Activated B cell treated with CpG ODN at 0.5 μM for 24 hours (primary cell): ENCODE data around the gene C16orf74. TPM values are rescaled to one million over a fixed set of nuclear protein-coding genes. Genes with fewer than 3 reads are reported as not detected.

Source experiments
- ATAC-seq: fragments of 200-7000 bp; cut with Tn5 transposase; one replicate; pipeline ENCODE4 v1.10.0; 2021; ENCODE audit warnings: low read depth, mild to moderate bottlenecking, moderate library complexity
- CTCF ChIA-PET: fragments of 350-600 bp; sonication (Branson Sonifier 250); formaldehyde crosslinking; loops from one replicate; lab custom pipeline; 2021; ENCODE audit warnings: antibody characterized with exemption; lab: Charles Lee
- POLR2A ChIA-PET: fragments of 350-600 bp; sonication (Branson Sonifier 250); formaldehyde crosslinking; loops from one replicate; lab custom pipeline; 2021; ENCODE audit warnings: antibody characterized with exemption; lab: Charles Lee
- DNase-seq: peaks from one replicate; pipeline ENCODE4 v3.0.0; 2022
- H3K27ac Mint-ChIP-seq: one replicate; pipeline ENCODE4 v1.8.0; 2020; ENCODE audit warnings: mixed read lengths
- H3K27me3 Mint-ChIP-seq: one replicate; pipeline ENCODE4 v1.8.0; 2021; ENCODE audit warnings: mixed read lengths
- H3K36me3 Mint-ChIP-seq: one replicate; pipeline ENCODE4 v1.8.0; 2021; ENCODE audit warnings: low read depth, mixed read lengths
- H3K4me1 Mint-ChIP-seq: one replicate; pipeline ENCODE4 v1.8.0; 2021; ENCODE audit warnings: mixed read lengths
- H3K4me3 Mint-ChIP-seq: one replicate; pipeline ENCODE4 v1.8.0; 2020; ENCODE audit warnings: mild to moderate bottlenecking, mixed read lengths
- H3K9me3 Mint-ChIP-seq: one replicate; pipeline ENCODE4 v1.8.0; 2020; ENCODE audit warnings: mixed read lengths
- intact Hi-C: fragments of 100-400 bp; cut with micrococcal nuclease; formaldehyde crosslinking; loops from one replicate; pipeline ENCODE4 v1.15.1; 2024
- total RNA-seq: library from RNA; stranded (reverse); gene quantifications from 2 replicates; pipeline ENCODE4 v1.2.3, GENCODE V29; 2022
- TF ChIP-seq, protein P1 (sequence below): fragments of 200-600 bp; IDR thresholded peaks from one replicate; pipeline ENCODE4 v1.8.0; 2022; ENCODE audit warnings: antibody characterized with exemption, mild to moderate bottlenecking

Gene C16orf74
- total RNA-seq, 1 donor from 2014 or later: 18.3 TPM

DNA sequence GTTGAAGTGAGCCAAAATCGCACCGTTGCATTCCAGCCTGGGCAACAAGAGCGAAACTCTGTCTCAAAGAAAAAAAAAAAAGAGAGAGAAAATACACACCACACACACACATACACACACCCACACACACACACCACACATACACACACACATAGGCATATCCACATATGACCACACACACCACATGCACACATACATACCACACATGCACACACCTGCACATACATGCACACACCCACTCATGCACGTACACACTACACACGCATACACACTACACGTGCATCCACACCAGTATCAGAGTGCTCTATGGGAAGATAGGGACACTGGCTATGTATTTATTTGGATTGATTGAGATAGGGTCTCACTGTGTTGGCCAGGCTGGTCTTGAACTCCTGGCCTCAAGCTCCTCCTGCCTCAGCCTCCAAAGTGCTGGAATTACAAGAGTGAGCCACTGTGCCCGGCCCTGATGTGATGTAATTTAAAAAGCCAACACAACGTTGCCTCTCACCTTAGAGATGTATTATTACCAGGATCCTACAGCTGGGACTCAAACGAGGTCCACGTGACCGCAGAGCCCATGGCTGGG is 44.4 kb downstream of the C16orf74 start:
- CTCF ChIA-PET: no interaction called here

DNA sequence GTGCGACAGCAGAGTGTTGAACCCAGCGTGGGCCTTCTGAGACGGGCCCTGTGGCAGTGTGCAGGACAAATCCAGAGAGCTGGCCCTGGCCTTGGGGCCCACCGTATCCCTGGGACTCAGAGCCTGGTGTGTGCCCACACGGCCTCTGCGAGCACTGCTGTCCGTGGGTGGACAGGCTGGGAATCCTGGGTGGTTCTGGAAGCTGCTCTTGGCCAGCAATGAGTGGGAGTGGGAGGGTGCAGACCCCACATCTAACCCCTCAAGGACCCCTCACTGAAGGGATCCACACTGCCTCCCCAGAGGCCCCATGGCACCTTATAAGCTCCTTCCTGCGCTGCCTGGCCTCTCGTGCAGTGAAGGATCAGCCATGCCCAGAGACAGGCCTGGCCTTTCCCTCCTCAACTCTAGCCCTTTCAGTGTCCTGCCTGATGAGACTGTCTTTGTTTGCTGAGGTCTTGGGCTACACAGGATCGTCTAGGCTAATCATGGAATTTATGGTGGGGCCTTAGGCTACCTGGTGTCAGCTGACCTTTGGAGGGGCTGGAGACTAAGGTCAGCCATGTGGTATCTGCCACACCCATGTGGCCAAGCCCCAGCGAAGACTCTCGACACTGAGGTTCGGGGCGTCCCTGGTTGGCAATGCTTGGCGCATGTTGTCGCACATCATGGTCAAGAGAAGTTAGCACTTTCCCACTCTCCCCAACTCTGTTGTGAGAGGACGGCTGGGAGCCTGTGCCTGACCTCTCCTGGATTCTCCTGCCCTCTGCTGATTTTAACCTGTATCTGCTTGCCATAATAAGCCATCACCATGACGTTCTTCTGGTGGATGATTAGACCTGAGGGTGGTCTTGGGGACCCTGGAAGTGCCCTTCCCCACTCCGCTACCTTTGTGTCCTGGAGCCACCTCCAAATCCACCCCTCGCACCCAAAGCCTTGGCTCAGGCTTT is 45.7 kb downstream of the C16orf74 start:
- no peaks in the 10 kb centered on the region for H3K27me3 Mint-ChIP-seq
- no peak overlapping the region for H3K4me3 Mint-ChIP-seq
- H3K27ac Mint-ChIP-seq: no peak overlapping the region
- TF ChIP-seq, protein P1, sequence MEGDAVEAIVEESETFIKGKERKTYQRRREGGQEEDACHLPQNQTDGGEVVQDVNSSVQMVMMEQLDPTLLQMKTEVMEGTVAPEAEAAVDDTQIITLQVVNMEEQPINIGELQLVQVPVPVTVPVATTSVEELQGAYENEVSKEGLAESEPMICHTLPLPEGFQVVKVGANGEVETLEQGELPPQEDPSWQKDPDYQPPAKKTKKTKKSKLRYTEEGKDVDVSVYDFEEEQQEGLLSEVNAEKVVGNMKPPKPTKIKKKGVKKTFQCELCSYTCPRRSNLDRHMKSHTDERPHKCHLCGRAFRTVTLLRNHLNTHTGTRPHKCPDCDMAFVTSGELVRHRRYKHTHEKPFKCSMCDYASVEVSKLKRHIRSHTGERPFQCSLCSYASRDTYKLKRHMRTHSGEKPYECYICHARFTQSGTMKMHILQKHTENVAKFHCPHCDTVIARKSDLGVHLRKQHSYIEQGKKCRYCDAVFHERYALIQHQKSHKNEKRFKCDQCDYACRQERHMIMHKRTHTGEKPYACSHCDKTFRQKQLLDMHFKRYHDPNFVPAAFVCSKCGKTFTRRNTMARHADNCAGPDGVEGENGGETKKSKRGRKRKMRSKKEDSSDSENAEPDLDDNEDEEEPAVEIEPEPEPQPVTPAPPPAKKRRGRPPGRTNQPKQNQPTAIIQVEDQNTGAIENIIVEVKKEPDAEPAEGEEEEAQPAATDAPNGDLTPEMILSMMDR: no peak
- peaks cover 11% of the 10 kb centered on the region for H3K36me3 Mint-ChIP-seq
- H3K4me1 Mint-ChIP-seq: no peaks in the 10 kb centered on the region
- ChIA-PET POLR2A (no interaction called here), CTCF (no interaction called here)
- no peak for DNase-seq
- intact Hi-C loops: no loop called here
- no peaks in the 10 kb centered on the region for H3K9me3 Mint-ChIP-seq
- ATAC-seq: no peak

More for the DNA sequence above, 44.4 kb downstream of the C16orf74 start:
- ATAC-seq: no peak
- DNase-seq: no peak
- Mint-ChIP-seq H3K4me1 (no peaks in the 10 kb centered on the region), H3K9me3 (no peaks in the 10 kb centered on the region), H3K36me3 (peaks cover 20% of the 10 kb centered on the region), H3K4me3 (no peak overlapping the region), H3K27ac (no peak overlapping the region), H3K27me3 (no peaks in the 10 kb centered on the region)
- intact Hi-C loops: no loop called here
- POLR2A ChIA-PET: interaction anchor here (0.7 kb wide), 1 partner anchor 12 kb away, joined by 8 read pairs; no protein-coding TSS in a partner anchor
- TF ChIP-seq, protein P1: no peak

DNA sequence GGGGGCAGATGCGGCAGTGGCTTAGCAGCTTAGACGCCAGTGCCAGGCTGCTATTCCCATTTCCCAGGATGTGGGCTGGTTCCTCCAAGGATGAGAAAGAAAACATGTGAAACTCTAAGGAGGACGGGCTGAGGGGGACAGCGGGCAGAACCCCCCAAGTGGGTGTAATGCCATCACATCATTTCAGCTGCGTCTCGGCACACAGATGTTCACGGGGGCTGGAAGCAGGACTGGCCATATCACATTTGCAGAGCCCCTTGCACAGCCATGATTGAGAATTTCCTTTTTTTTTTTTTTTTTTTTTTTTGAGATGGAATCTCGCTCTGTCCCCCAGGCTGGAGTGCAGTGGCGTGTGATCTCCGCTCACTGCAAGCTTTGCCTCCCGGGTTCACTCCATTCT is 46.9 kb downstream of the C16orf74 start:
- no peak overlapping the region for H3K27ac Mint-ChIP-seq
- H3K36me3 Mint-ChIP-seq: peaks cover 5% of the 10 kb centered on the region
- intact Hi-C loops: no loop called here
- no peak overlapping the region for H3K4me3 Mint-ChIP-seq
- H3K9me3 Mint-ChIP-seq: no peaks in the 10 kb centered on the region
- no peaks in the 10 kb centered on the region for H3K27me3 Mint-ChIP-seq
- ChIA-PET POLR2A (no interaction called here), CTCF (interaction anchor here (1.5 kb wide), 1 partner anchor 55 kb away, joined by 3 read pairs; no protein-coding TSS in a partner anchor)
- ATAC-seq: no peak
- TF ChIP-seq, protein P1: no peak
- DNase-seq: no peak
- no peaks in the 10 kb centered on the region for H3K4me1 Mint-ChIP-seq

DNA sequence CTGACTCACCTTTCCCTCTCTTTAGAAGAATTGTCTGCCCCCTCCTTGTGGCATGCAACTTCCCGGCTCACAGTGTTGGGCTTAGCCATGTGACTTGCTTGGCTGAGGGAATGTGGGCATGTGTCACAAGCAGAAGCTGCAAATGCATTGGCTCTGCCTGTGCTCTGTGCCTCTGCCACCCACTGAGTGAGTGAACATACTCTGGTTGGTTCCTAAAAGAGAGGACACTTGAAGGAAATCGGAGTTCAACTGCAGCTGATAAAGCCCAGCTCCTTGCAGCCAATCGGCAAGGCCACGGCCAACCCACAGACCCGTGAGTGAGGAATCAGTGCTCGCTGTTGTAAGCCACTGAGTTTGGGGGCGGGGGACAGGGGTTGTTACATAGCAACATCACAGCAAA is 51.3 kb downstream of the C16orf74 start:
- ChIA-PET POLR2A (no interaction called here), CTCF (interaction anchor here (1.9 kb wide), 1 partner anchor 17 kb away, joined by 4 read pairs; no protein-coding TSS in a partner anchor)
- intact Hi-C loops: no loop called here
- no peak for ATAC-seq
- no peaks in the 10 kb centered on the region for H3K27me3 Mint-ChIP-seq
- H3K4me3 Mint-ChIP-seq: no peak overlapping the region
- H3K9me3 Mint-ChIP-seq: no peaks in the 10 kb centered on the region
- H3K4me1 Mint-ChIP-seq: no peaks in the 10 kb centered on the region
- H3K36me3 Mint-ChIP-seq: no peaks in the 10 kb centered on the region
- no peak overlapping the region for H3K27ac Mint-ChIP-seq
- TF ChIP-seq, protein P1: no peak
- no peak for DNase-seq

DNA sequence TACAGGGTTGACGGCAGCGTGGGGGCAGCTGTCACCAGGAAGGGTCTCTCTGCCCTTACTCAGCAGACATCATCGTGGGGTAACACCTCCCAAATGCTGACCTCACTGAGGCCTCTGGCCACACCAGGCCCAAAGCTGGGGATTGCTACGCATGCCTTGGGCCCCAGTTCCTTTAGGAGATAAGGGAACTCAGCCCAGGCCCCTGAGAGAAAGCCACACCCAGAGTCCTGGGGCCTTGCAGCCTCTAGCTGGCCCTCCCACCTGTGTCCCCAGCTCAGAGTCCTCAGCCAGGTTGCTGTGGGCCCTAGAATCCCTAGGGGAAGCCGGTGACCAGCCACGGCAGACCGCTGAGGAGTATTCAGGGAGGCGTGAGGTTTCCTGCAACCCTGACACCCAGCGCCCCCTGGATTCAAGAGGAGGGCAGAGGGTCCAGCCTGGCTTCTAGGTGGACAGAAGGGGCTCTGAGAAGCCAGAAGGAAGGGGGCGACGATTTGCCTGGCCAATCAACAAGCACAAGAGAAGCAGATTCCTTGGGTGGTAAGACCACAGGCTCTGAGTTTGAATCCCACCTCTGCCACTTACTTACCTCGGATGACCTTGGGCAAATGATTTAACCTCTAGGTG is 51.8 kb downstream of the C16orf74 start:
- H3K4me1 Mint-ChIP-seq: no peaks in the 10 kb centered on the region
- ChIA-PET CTCF (interaction anchor here (1.9 kb wide), 1 partner anchor 18 kb away, joined by 4 read pairs; no protein-coding TSS in a partner anchor), POLR2A (no interaction called here)
- H3K27me3 Mint-ChIP-seq: no peaks in the 10 kb centered on the region
- TF ChIP-seq, protein P1: no peak
- intact Hi-C loops: no loop called here
- DNase-seq (no peak), ATAC-seq (no peak)
- H3K36me3 Mint-ChIP-seq: no peaks in the 10 kb centered on the region
- no peak overlapping the region for H3K27ac Mint-ChIP-seq
- H3K4me3 Mint-ChIP-seq: no peak overlapping the region
- H3K9me3 Mint-ChIP-seq: no peaks in the 10 kb centered on the region
